GM11168 (cell line): Measurements from ENCODE around the gene PMAIP1.
"Not testable (repeated sequence)": the region's sequence is repeated elsewhere in the genome, so short reads cannot be mapped to it uniquely, and the experiment has no call there.

Experiments used
- in situ Hi-C: fragments of 300-500 bp; cut with MboI; formaldehyde crosslinking; loops from one replicate; pipeline ENCODE4 v1.12.0; 2022; ENCODE audit warnings: low sequenced_read_pairs; ENCODE audit not compliant: unreplicated experiment

The PMAIP1 gene

DNA sequence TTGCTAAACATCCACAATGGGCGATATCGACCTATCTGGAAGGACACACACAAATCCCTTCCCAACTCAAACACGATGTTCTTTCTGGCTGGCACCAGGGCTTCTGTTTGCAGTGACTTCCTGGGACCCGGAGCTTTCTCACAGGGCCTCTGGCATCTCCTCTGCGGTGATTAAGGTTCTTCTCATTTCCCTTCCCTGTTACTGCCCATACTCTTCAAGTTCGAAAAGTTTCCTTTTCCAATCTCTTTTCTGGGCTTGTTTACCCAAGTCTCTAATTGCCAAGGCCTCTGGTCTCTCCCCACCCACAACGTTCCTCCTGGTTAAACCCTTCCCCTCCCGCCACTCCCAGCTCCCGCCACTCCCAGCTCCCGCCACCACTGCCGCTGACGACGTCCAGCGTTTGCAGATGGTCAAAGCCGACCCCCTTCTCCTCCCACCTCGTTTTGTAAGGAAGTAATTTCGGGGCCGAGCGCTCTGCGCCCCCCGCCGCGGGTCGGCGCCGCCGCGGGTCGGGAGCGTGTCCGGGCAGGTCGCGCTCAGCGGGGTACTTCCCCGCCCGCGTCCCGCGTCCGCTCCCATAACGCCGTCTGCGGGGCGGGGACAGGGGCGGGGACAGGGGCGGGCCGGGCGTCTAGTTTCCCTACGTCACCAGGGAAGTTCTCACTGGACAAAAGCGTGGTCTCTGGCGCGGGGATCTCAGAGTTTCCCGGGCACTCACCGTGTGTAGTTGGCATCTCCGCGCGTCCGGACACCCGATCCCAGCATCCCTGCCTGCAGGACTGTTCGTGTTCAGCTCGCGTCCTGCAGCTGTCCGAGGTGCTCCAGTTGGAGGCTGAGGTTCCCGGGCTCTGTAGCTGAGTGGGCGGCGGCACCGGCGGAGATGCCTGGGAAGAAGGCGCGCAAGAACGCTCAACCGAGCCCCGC, at the start of gene PMAIP1:
PMAIP1 (plus strand) TSS at position 699 of the 924 bp plus-strand sequence; CDS start at position 881, 182 bp downstream.
- in situ Hi-C loops: no loop called here

DNA sequence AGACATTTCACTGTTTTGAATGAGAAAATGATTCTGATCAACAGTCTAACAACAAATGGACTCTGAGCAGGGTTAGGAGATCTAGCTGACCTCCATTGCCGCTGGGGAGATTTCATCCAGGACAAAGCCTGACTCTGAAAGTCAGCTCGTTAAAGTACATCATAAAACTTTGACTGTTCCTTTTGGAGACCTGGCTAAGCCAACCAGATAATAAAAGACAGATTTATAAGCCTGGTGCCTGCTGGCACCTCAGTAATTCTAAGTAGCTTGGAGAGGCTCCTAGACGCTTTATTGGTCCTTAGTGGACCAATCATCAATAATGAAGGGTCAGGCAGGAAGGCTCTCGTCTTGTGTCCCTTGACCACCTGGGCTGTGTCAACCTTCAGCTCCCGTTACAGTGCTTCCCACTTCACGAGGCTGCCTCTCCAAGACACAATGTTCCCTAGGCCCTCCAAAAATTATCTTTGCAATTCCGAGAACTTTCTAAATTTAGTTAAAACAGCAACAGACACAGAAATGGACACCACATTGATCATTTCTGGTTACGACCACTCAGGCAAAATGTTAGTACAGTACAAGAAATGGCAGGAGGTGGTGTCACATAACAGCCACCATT, 47.9 kb upstream of the PMAIP1 start:
- in situ Hi-C loops: no loop called here

DNA sequence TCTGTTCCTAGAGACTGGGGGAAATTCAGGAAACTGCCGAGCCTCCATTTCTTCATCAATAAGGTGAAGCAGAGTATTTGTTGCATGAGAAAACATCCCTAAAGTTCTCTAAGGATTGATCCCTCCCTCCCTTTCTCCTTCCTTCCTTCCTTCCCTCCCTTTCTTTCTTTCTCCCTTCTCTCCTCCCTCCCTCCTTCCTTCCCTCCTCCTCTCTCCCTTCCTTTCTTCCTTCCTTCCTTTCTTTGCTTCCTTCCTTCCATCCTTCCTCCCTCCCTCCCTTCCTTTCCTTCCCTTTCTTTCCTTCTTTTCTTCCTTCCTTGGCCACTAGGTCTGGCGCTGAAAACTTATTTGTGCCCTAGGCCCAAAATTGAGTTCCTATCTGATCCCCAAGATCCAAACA, 47.2 kb upstream of the PMAIP1 start:
- in situ Hi-C loops: no loop called here

DNA sequence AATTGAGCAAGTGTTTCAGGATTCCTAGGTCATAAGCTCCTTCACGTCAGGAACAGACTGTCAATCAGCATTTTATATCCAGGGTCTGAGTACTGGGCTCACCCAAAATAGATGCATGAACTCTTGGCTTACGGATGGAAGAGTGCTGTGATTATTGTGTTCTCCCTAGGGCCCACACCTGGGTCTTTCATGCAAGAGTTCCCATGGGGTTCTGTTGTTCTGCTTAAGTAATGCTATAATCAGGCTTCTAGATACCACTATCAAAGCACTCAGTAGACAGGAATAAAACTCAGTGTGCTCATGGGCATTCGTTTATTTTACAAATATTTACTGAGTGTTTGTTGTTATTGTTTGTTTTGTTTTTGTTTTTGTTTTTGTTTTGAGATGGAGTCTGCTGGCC, 46.4 kb upstream of the PMAIP1 start:
- in situ Hi-C loops: no loop called here

DNA sequence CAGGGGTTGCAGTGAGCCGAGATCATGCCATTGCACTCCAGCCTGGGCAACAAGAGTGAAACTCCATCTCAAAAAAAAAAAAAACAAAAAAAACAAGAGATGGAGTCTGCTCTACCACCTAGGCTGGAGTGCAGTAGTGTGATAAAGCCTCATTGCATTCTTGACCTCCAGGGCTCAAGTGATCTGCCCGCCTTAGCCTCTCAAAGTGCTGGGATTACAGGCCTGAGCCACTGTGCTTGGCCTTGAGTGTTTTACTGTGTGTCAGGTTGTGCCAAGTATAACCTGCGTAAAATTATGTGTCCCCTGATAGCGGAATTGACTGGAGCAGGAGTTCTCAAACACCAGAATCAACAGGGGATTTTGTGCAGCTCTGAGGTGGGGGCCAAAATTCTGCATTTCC, 45.8 kb upstream of the PMAIP1 start:
- in situ Hi-C loops: not testable (repeated sequence)

DNA sequence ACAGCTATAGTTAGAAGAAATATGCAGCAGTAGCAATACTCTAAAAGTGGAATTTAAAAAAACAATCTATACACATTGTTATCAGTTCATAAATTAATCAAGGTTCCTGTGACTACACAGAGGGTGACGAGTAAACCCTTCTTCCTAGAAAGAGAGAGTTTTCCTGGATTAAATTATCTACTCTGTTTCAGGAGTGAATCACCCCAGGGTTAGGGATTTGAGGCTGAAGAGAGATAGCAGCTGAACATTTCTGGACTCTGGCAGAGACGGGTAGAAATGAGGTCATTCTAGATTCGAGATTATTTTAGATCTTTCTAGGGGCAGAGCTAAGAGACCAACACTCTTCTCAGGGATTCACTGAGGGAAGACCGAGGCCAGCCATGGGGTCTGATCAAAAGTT, 38.8 kb upstream of the PMAIP1 start:
- in situ Hi-C loops: no loop called here

DNA sequence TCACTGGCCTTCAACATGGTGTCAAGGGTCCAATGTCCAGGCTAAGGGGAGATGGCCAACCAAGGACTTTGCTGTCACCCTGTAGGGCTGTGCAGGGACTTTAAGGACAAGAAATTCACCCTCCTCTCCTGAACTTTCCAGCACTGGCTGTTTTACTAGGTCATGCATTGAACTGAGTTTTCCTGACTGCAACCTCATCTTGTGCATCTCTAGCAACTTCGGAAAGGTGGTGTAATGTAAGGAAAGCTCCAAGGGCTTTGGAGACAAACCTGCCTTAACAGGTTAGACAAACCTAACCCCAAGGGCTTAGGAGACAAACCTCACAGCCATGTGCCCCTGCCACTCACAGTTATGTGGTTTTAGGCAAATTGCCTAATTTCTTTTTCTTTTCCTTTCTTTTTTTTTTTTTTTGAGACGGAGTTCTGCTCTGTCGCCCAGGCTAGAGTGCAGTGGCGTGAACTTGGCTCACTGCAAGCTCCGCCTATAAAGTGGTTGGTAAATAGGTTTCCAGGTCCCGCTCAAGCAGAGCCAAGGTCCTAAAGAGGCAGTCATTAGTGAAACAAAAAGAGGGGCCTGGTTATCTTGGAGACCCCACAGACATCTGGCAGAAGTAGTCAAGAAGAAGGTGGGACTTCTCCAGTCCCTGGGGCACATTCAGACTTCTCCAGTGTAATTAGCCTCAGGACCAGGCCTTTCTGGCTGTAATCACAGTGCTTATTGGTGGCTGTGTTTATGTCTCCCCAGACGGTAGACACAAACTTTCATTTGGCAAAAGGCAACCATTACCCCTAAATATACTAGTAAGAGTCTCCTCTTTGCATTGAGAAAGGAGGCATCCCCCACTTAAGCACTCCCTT, 37.6 kb upstream of the PMAIP1 start:
- in situ Hi-C loops: no loop called here

DNA sequence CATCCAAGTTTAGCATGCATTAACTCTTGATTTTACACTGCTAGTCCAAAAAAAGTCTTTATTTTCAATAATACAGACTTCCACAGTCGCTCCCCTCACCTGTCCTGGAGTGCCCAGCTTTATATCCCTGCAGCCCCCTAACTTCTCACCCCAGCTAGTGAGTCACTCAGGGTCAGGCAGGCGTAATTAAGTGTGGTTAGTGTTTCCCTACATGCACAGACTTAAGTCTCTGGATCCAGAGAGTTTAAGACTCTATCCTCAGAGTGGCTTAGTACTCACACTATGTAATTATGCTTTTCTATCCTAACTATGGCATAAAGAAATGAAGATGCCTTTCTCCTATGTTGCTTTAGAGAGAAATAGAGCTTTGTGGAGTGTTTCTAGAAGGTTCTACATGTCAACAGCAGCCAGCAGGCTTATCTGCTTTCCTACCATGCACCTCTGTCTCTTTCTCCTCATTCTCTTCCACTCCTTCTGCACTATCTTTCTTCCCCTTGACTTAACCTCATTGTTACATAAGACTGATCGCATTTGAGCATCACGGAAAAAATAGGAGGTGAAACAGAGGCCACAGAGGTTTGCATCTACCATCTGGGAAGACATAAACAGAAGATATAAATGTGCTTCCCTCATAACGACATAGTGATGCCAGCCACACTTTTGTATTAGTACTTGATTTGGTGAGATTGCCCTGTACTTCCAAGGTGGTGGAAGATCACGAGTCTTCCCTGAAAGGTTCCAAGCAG, 34.4 kb upstream of the PMAIP1 start:
- in situ Hi-C loops: no loop called here

DNA sequence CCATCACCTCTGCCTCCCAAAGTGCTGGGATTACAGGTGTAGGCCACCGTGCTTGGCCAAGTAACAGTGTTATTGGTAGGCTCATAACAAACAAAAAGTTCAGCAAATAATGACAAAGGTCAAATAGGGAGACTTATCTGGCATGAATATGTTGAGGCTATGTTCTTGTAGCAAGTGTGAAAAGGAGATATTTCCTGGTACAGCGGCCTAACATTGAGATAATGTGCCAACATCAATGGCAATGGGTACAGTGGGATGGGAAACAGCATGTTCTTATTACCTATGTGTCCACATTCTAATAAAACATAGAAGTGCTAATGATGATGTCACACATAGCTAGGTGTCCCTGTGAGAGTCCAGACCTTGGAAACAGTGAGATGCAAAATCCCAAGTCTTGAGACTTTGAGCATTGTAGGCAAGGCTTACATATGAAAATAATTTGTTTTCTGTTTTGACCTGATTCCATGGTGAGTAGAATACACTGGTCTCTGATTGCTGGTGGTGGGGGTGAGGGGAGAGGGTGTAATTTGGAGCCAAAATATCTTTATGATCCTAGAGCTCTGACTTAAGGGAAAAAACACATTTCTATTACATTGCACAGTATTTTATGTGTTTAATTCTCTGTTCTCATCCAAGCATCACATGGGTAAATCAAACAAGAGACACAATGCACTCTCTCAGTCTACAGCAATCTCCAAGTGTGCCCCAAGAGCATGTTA, 33.1 kb upstream of the PMAIP1 start:
- in situ Hi-C loops: no loop called here

DNA sequence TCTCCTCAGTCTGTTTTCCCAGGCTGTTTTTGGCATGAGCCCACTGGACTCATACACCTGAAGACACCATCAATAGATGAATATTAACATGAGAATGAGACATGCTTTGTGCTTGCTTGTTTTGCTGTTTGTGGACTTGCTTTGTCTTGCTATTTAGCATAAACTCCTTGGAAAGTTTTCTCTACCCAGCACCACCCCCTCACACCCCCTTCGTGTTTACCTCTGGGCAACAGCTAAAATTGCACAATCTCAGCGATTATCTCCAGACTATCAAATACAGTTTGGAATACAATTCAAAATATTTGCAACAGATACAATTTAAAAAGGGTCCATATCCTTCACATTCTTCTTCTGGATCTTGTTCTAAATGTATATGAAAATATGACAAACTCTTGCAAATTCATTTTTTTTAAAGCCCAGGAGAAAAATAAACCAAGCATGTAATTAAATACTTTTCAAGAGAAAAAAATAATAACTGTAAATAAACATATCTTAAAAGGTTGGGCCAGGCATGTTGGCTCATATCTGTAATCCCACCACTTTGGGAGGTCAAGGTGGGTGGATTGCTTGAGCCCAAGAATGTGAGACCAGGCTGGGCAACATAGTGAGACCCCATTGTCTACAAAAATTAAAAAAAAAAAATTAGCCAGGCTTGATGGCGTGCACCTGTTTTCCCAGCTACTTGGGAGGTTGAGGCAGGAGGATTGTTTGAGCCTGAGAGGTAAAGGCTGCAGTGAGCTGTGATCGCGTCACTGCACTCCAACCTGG, 32.3 kb upstream of the PMAIP1 start:
- in situ Hi-C loops: no loop called here

DNA sequence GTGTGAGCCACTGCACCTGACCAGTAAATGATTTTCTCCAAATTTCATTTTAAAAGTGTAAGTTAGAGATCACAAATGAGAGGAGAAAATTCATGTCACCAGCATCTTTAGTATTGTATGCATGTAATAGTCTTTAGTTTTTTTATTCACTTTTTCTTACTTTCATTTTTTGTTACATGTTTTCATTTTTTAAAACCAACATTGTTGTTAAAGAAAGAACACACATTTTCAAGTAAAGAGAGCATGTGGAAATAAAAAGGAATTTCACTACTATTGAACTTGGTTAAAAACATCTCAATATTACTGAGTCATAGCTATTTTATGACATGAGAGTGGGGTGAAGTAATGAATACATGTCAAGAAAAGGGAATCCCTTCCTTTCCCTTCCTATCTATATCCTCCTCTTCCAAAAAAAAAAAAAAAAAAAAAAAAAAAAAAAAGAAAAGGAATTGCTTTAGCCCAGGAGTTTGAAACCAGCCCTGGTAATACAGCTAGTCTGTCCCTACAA, 29.1 kb upstream of the PMAIP1 start:
- in situ Hi-C loops: no loop called here

DNA sequence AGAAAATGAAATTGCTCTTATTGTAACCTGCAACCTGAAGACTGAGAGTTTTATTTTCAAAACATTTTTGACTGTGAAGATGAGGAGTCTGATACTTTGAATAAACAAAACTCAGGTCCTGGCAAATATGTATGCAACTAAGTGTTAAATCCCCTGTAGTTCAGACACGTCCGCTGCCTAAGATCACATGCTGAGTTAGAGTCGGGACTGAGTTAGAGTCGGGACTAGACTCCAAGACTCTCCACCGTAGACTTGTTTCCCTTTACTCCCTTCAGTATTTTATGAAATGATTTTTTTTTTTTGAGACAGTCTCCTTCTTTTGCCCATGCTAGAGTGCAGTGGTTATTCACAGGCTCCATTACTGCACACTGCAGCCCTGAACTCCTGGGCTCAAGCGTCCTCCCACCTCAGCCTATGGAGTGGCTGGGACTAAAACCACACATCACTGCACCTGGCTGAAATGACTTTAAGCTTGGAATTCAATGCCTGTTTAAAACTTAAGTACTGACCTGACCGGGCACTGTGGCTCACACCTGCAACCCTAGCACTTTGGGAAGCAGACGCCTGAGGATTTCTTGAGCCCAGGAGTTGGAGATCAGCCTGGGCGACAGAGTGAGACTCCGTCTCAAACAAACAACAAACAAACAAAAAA, 28.0 kb upstream of the PMAIP1 start:
- in situ Hi-C loops: no loop called here

DNA sequence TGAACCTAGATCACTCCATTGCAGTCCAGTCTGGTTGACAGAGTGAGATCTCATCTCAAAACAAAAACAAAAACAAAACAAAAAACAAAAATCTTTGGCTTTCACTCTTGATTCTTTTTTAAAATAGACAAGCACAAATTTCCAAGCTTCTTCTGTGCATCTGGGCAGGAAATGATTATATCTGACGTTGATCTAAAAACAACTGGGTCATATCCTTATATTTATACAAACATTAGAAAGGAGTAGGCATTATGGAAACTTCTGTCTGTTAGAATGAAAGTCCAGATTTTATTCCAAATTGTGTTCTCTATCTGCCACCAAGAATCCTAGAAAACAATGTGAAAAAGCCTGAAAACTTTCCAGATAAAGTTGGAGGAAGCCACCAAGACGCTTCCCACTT, 26.2 kb upstream of the PMAIP1 start:
- in situ Hi-C loops: no loop called here

DNA sequence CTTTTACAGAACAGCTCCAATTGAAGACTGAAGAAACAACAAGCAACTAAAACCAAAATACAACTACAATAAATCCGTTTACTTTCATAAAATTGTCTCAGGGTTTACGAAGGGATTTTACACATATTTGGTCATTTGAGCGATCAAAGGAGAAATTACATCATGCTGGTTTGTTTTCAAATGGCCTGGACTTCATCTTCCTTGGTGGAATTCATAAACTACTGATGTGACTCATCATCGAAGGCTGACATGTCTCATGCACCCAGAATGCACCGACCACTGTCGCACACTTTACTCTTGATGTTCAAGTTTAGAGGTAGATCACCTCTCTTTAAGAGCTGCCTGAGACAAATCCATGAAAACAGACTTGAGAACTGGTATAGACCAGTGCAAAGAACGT, 25.6 kb upstream of the PMAIP1 start:
- in situ Hi-C loops: no loop called here

DNA sequence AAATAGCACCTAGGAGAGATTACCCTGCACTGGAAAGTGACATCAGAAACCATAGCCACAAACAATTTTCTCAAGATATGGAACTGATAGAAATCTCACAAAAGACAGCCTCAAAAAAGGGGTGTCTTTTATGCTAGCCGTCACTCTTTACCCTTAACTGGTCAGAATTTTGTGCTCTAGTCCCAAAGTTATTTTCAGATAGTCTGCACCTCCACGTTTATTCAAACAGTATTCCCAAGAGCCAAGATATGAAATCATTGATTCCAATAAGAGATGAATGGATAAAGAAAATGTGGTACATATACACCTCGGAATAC, 23.5 kb upstream of the PMAIP1 start:
- in situ Hi-C loops: no loop called here

DNA sequence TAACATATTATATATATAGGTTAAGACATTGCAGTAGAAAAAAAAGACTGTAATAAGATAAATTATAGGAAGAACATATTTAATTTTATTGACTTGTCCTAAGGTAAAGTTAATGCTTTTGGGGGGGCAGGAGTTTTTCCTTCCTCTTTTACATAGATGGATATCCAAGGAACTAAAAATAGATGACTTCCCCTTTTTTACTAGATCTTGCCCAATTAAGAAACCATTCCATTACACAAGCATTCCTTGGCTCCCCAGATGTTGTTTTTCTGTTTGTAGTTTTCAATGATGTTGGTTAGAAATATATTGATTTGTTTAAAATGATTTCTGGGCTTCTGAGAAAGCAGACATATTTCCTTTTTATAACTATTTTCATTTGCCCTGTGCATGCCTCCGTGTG, 22.4 kb upstream of the PMAIP1 start:
- in situ Hi-C loops: no loop called here

DNA sequence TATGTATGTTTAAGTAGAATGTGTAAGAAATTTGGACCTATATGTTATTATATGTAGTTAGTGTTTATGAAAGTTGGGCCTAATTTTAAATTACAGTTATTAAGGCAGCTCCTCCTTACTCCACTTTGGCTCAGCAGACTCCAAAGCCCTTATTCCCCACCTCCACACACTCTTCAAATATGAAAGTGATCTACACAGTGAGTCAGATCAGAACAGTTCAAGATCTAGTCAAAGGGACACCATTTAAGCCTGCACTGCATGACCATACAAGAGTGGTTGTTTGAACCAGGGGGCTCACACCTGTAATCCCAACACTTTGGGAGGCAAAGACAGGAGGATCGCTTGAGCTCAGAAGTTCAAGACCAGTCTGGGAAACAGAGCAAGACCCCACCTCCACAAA, 21.2 kb upstream of the PMAIP1 start:
- in situ Hi-C loops: no loop called here
